GM12892 (cell line): Measurements from ENCODE around the gene CCDC195.

ENCODE experiments used
- POLR2A ChIP-seq: IDR thresholded peaks from 2 replicates; pipeline ENCODE4 v1.6.1; 2011; ENCODE audit warnings: low read depth, low read length, control low read depth
- POLR2AphosphoS5 ChIP-seq: IDR thresholded peaks from 2 replicates; pipeline ENCODE4 v1.6.1; 2011; ENCODE audit warnings: low read depth, low read length, control low read depth
- TAF1 ChIP-seq: IDR thresholded peaks from 2 replicates; pipeline ENCODE4 v1.6.1; 2011; ENCODE audit warnings: low read depth, mild to moderate bottlenecking, control low read depth, low read length, borderline replicate concordance

DNA sequence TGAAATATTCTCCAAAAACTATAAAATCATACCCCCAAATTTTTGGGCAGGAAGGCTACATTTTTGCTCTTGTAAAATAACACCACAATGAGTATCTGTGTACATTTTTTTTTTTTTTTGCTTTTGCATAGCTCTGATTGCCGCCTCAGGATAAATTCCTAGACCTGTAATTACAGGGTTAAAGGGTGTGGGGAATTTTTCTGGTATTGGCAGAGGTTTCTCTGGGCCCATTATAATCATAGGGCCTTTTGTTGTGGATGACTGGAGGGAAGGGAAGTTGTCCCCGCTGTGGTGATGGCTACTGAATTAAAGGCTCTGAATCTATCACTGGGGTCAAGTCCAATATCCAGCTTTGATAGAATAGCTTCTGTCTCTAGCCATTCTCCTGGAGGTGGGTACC, 26.6 kb downstream of the CCDC195 start:
- no peak for TF ChIP-seq POLR2A
- no peak for TF ChIP-seq POLR2AphosphoS5
- no peak for TF ChIP-seq TAF1
